Right lobe of liver (tissue), 4 donors: ENCODE results near the gene SLC52A3.

Source experiments
- CTCF ChIP-seq, 4 donors: fragments of 200-600 bp in 3 of 4; fragments of 450-650 bp in 1 of 4; IDR thresholded peaks; one replicate each; pipeline versions ENCODE4 v1.5.1 to v1.8.0; 2016 to 2022; ENCODE audit warnings: antibody characterized with exemption in 4 of 4, mild to moderate bottlenecking in 2 of 4
- POLR2A ChIP-seq: fragments of 450-650 bp; IDR thresholded peaks from one replicate; pipeline ENCODE4 v1.6.1; 2017; ENCODE audit warnings: antibody characterized with exemption, mild to moderate bottlenecking
- donor health status: DM: no; HTN: no; CAD: no.
- donor health status: DM: no; HTN: no; CAD: no.
- donor health status: DM: no; HTN: yes; CAD: no.

GRCh38 chr20:753897-754635 lies 14.2 kb downstream of the SLC52A3 start:
- TF ChIP-seq CTCF (IDR thresholded peaks at IDR 0.05) = no peak
- no peak for TF ChIP-seq POLR2A
